ENCODE results near the gene TCAP.

The TCAP gene, protein sequence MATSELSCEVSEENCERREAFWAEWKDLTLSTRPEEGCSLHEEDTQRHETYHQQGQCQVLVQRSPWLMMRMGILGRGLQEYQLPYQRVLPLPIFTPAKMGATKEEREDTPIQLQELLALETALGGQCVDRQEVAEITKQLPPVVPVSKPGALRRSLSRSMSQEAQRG

DNA sequence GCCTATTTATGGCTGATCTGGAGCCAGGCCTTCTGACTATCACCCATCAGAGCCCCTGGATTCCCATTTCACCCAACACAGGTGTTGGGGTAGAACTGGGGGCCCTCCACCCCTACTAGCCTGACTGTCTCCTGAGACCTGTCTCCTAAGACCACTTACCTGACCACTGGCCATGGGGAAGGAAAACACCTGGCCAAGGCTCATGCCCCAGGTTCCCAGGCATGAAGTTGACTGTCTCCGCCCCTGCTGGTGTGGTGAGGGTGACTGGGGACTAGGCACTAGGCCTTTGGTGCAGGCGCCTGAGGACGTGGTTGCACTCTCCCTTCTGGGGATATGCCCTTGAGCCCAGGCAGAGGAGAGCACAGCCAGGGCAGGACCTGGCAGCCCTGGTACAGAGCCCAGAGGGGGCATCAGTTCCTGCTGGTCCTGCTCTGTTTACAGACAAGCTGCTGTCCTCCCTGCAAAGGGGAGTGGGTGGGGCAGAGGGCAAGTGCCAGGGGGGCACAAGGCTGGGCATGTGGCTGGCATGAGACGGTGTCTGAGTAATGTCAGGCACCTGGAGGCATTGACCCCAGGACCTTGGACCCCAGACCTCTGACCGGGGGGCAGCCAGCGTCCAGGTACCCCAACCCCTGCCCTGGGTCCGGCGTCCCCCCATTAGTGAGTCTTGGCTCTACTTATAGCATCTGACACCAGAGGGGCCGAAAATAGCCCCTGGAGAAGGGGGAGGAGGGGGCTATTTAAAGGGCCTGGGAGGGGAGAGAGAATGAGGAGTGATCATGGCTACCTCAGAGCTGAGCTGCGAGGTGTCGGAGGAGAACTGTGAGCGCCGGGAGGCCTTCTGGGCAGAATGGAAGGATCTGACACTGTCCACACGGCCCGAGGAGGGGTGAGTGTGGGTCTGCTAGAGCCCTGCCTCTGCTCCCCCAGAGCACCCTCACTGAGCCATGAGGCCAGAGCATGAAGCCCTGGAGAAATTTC is at the start of gene TCAP:
TCAP (plus strand) TSS at position 769 of the 981 bp plus-strand sequence; CDS start at position 780, 11 bp downstream.
- no peak for DNase-seq

DNA sequence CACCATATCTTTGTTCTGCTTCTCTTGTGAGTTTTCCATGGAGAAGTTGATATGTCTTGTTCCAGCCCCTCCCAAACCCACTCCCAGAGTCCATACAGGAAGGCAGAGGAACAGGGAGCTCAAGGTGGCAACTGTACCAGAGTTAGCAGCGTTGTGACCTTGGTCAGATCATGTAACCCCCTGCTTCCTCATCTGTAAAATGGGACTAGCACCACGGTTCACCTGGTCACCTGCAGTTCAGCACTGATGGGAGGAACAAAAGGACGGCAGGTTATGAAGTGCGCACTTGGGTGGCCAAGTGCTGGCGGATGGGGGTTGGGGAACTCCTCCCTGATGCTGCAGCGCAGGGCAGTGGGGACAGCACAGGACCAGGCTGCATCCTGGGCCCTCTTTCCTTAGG is 49.7 kb upstream of the TCAP start:
- DNase-seq = no peak

DNA sequence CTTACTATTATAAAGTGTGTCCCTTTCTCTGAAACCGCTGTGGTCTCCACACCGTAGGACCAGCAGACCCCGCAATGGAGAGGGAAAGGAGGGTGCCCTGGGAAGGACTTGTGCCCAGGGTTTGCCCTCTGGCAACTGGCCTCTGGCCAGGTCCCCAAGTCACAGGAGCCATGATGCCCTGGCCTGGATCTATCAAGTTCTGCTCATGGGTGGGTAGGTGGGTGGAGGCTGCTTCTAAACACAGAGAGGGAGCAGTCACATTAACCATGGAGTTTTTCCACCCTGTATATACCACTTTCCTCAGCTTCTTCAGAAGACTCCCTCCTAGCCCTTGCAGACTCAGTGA is 48.1 kb upstream of the TCAP start:
- DNase-seq = no peak

DNA sequence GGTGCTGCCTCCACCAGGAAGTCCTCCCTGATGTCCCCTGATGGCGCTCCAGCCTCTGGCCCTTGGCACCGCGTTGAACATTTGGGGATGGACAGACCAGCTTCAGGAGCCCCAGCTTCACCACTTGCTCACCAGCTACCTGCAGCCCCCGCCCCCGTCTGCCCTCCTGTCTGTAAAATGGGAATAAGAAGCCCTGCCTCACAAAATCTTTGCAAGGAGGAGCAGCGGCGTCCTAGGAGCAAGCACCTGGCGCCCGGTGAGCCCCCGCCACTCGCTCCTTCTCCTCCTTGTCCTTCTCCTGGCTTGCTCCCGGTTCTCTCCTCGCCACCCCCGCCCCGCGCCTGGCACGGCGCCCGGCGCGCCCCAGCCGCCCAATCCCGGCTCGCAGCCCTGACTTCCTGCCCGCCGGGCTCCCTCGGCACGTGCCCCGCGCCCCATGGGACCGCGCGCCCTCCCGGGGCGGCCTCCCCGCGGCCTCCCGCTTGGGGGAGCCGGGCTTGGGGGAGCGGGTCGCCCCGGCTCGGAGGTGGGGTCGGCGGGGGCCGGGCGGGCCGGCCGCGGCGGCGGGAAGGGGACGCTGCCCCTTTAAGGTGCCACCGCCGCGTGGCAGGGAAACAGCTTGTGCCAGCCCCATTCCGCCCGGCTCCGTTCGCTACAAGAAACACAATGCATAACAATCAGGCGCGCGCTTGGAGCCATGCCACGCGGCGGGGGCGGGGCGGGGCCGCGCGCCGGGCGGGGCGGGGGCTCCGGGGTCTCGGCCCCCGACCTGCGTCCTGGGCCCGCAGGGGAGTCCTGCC is 47.5 kb upstream of the TCAP start:
- DNase-seq = peak; percentile 52

DNA sequence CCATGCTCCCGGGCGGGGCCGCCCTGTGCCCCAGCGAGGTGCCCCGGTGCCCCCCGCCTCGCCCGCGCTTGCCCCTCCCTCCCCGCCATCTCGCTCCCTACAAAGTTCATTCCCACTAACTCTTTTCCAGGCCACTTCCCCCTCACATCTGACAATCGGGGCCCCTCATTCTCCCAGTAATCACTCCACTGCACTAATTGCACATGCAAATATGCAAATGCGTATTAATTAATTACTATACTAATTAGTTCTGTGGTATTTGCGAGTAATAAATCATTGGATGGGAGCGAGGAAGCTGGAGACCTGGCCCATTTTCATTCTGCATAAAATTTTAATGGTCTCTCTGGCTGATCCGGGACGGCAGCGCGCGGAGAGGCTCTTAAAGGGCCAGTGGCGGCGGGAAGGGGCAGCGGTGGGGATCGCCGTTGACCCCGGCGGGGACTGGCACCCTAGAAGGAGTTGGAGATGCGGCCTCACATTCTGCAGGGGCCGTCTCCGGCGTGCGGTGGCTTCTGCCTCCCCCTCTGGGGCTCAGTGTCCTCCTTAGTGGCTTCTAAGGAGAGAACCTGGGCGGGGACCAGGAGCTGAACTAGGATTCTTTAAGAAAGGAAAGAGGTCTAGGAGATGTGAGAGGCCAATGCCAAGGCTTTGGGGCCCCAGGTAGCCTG is 46.8 kb upstream of the TCAP start:
- DNase-seq = no peak

DNA sequence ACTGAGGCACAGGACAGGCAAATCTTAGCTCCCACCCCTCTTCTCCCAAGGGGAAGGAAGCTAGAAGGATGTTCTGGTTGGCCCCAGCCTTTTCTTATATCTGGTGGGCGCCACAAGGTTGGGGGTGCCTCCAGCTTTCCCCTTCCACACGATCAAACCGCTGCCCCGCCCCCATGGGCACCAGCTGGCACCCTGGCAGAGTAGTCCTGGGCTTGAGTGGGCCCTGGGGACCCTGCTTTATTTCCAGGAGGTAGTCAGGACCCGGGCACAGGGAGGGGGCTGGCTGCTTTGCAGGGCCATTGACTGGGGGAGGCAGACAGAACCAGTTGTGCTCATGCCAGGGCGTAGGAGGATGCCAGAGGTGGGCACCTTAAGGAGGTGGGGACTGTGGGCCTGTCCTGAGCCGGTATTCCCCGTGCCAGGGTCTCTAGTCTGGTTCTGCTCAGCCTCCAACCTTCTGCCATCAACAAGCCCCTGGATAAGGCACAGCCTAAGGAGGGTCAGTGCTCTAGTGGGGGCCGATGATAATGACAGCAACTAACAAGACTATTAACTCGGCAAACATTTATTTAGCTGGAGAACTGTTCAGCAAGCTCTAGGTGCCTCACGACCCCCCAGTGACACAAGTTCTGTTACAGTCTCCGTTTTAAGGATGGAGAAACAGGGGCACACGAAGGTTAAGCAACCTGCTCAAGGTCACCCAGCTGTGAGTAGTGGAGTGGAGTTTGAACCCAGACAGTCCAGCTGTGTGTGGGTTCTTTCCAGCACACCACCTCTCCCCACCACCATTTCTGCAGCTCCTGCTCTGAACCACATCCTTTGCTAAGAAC is 46.0 kb upstream of the TCAP start:
- DNase-seq = no peak

DNA sequence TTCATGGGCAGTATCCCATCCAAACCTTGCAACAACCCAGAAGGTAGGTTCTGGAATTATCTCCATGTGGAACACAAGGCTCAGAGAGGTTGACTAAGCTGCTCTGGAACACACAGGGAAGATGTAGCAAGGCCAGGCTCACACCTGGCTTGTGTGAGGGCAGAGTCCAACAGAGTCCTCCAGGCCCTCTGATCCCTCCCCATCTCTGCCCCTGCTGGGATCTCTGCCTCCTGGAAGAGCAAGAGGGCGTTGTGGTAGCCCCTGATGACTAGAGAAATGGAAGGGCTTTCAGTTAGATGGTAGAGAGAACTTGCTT is 45.4 kb upstream of the TCAP start:
- no peak for DNase-seq

DNA sequence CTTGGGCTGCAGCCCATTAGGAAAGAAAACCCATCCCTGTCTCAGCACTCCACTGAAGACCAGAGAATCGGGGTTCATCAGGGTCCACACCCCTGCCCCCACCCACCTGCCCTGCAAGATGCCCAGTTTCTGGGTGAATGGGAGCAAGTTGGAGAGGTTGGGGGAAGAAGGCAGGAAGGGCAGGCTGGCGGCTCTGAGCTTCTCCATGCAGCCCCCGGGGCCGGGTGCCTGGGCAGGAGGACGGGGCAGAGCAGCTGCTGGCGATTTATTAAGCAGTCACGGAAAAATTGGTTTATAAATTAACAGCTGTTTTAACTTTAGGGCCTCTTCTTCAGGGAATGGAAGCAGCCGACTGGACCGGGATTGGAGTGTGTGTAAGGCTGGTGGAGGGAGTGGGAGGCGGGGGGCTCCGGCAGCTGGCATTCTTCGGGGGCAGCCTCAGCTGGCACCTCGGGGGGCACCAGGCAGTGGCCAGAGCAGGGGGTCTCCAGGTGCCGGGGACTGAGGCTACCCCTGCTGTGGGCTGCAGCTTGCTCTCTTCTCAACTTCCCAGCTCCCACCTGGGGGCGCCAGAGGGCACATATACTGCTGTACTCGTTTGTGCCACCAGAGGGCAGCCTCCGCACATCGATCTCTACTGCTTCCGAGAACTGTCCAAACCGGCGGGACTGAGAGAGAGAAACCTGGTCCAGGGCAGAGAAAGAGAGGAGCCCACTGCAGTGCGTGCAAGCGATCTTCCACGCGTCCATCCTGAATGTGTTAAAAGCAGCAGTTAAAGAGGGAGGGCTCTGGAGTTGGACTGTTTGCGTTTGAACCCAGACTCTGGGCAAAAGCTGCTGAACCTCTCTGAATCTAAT is 43.4 kb upstream of the TCAP start:
- DNase-seq = peak; percentile 91

DNA sequence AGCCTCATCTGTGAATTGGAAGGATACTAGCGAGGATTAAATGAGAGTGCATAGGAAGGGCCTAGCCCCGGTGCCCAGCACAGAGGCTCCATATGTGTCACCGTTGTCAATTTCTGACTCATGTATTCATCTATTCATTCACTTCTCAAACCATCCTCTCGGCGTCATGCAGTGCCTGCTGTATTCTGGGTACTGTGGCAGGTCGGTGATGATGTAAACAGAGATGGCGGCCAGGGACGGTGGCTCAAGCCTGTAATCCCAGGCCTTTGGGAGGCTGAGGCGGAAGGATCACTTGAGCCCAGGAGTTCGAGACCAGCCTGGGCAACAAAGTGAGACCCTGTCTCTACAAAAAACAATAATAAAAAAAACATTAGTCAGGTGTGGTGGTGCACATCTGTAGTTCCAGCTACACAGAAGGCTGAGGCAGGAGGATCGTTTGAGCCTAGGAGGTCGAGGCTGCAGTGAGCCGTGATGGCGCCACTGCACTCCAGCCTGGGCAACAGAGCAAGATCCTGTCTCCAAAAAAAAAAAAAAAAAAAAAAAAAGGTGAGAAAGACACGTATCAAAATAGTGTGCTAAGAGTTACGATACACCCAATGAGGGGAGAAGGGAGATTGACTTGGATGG is 42.7 kb upstream of the TCAP start:
- peak; percentile 49 for DNase-seq

DNA sequence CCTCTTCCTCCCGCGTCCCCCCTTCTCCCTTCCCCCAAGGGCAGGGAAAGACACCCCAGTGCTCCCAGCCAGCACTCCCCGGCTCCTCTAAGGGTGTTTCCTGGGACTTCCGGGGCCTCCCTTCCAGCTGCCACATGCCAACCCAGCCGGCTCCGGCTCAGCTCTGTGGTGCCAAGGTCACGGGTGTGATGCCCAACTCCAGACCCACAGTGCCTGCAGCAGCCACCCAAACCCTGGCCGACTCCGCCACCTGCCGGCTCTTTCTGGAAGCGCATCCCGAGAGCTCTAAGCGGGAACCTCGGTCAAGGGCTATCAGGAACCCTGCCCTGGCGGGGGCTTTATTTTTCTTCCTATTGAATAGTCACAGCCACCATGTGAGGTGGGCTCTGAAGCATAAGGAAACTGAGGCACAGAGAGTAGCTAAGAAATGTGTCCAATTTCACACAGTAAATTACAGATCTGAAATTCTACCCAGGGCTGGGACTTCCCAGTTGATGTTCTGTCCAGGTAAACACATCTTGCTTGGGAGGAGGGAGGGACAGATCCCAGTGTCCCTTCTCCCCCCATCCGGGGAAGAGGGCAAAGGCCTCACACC is 41.7 kb upstream of the TCAP start:
- DNase-seq = peak; percentile 88

DNA sequence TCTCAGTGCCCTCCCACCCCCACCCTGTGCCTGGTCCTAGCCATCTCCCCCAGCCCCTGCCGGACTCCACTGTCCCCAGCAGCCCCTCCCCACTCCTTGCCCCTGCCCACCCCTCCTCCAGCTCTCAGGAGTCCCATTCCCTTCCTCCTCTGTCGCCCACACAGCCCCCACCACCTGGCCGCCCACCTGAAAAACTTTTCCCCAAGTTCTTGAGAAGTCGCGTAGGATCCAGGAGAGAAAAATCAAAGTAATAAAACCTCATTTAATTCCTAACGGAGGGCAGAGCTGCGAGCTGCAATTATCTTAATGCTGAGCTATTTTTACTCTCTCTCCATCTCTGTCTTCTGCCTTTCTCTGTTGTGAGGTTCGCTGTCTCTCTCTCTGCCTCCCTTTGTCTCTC is 40.8 kb upstream of the TCAP start:
- no peak for DNase-seq

DNA sequence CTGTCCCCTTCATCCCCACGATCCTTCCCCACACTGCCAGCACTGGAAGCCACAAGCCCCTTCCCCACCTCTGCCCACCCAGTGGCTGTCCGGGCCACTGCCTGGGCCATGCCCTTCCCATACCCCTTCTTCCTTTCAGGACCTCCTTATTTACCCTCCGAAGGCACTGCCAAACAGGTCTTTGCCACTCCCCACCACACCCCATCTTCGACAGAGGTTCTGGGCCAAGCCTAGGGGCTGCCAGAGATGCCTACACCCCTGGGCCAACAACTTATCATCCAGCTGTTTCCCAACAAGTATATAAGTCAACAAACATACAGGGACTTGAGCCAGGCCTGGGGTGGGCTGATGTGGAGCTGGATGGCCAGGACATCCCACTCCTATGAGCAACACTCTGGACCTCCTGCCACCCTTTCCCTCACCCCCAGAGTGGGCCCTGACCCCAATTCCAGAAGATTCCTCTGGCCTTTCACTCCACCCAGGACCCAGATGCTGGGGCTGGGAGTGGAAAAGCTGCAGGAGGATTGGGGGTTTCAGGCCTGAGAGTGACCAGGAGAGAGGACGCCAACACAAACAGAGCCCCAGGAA is 39.9 kb upstream of the TCAP start:
- no peak for DNase-seq

DNA sequence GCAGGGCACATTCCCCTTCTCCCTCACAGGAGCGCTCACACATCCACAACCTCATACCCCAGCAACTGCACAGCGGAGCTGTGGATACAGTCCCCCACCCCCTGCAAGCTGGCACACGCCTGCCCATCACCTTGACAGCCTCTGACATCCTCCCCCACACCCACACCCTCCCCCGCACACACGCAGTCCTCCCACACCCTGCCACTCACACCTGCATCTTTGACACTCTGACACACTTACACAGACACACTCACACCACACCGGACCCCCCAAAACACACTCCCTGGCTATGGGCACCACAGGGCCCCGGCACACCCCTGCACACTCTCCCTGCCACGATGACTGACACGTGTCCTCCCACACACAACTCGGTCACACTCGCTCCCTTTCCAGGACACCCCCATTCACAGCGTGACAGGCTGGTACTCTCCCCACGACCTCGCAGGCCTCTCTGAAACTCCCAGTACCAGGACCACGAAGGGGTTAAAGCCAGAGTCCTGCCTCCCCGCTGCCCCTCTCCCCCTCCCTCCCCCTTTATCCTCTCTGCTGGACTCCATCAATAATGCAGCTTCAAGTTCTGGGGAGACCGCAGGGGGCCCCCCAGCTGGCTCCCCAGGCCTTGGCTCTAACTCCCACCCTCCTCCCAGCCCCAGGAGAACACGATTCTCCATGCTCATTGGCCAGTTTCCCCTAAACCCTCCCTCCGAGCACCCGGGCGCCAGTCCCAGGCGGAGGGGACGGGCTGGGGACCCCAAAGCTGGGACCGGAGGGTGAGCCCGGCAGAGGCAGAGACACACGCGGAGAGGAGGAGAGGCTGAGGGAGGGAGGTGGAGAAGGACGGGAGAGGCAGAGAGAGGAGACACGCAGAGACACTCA is 38.7 kb upstream of the TCAP start, which contains the start of gene PPP1R1B:
PPP1R1B (plus strand) TSS at position 782 of the 876 bp plus-strand sequence. CDS start 441 bp downstream, outside the sequence.
- no peak for DNase-seq

DNA sequence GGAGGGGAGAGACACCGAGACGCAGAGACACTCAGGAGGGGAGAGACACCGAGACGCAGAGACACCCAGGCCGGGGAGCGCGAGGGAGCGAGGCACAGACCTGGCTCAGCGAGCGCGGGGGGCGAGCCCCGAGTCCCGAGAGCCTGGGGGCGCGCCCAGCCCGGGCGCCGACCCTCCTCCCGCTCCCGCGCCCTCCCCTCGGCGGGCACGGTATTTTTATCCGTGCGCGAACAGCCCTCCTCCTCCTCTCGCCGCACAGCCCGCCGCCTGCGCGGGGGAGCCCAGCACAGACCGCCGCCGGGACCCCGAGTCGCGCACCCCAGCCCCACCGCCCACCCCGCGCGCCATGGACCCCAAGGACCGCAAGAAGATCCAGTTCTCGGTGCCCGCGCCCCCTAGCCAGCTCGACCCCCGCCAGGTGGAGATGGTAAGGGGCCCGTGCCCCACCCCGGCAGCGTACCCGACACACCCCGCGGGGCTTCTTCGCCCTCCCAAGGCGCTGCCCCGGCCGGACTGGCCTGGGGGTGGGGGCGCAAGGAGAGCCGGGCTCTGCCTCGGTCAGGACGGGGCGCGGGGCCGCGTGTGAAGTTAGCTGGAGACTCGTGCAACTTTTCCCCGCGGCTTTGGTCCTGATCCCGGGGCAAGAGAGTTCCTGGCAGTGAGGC is 38.0 kb upstream of the TCAP start:
- DNase-seq = no peak

DNA sequence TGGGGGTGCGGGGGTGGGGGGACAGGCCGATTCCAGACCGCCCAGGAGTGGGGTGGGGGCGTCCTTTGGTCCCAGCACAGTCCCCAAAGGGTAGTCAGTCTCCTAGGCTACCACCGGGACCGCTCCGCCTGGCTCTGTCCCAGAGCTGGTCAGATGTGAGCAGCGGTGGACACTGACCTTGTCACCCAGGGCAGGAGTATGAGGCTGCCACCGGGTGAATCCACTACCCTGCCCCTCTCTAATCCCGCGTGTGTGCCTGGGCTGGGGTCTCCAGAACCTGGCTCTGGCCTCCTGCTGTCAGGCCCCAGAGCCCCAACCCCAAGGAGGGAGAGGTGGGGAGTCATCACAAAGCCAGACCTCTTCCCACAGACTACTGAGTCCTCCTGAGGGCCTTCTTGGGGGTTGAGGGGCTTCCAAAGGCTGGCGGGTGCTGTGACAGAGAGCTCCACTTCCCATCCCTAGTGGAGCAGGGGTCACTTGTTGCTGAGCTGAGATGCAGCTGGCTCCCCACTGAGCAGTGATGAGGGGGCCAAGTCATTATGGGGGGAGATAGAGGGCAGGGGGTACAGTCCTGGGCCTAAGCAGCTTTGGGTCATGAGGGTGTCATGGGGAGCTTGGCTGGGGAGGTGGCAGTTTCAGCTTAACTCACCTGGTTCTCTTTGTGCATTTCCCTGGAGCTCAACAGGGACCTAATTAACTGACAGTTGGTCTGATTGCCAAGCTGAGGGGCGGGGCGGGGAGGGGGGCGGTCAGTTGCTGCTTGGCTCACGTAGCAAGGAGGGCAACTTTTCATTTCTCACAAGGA is 37.2 kb upstream of the TCAP start:
- no peak for DNase-seq

DNA sequence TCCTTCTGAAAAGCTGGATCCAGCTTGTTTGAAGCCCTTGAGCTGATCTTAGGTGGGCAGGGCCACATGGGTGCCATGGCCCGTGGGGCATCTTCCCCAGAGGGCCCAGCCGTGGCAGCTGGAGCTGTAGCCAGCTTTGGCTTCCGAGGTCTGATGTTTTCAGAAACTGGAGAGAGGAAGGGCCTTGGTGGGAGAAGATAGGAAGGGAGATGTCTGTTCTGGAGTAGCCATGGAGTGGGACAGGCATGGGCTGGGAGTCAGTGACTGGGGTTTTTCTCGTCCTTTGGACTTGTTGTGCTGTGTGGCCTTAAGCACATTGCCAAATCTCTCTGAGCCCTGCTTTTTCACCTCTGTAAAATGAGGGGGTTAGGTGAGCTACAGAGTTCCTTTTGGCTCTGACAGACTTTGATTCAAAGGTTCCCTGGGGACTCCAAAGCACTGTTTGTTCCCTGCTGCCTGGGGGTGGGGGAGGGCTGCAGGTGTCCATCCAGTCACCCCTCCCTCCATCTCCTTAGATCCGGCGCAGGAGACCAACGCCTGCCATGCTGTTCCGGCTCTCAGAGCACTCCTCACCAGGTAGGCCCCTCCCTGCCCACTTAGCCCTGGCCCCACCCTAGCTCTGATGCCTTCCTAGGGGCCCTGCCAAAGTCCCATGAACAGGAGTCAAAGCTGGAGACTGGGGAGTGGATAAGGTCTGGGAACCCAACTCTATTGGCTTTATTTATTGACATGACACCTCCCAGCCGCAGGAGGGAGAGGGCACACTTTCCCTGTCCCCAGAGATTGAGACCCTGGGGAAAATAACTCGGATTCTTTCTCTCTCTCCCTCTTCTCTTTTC is 36.3 kb upstream of the TCAP start:
- no peak for DNase-seq
